Amygdala (tissue), 56 donors: Measurements from ENCODE around the gene CDHR3.

Experiments
- DNase-seq, 56 donors: peaks; one replicate each; lab custom pipeline; 2025; lab: John Stamatoyannopoulos, UW

The CDHR3 gene

DNA sequence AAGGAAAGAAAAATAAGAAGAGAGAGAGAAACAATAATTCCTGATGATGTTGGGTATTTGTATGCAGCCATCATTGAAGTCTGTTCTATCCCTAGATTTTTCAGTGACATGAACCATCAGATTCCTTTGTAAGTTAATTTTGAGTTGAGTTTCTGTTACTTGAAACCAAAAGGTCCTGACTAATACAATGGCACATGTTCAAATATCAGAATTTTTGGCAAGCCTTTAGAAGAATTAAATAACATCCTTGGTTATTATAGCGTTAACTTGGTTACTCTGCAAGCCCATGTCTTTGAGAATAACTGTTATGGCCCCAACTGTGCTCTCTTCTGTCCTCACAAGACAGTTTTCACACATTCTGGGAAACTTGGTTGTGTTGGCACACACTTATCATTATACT, 82.5 kb downstream of the CDHR3 start:
- no peak for DNase-seq

DNA sequence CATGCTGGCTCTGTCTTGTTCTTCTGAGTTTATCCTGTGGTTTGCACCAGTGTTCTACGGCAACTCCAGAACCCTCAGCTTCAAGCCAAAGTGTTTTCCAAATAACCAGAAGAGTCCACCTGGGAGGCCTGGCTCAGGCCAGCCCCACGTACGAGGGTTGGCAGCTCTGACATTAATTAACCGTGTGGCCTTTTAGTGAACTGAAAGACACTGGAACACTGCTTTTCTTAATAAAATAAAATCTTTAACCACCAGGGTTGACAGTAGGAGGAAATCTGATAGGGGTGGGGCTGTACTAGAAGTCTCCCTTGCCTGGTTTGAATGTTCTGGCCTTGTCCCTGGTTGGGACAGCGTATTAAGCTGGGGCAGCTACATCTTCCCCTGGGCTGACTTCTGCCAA, 84.1 kb downstream of the CDHR3 start:
- DNase-seq: no peak

DNA sequence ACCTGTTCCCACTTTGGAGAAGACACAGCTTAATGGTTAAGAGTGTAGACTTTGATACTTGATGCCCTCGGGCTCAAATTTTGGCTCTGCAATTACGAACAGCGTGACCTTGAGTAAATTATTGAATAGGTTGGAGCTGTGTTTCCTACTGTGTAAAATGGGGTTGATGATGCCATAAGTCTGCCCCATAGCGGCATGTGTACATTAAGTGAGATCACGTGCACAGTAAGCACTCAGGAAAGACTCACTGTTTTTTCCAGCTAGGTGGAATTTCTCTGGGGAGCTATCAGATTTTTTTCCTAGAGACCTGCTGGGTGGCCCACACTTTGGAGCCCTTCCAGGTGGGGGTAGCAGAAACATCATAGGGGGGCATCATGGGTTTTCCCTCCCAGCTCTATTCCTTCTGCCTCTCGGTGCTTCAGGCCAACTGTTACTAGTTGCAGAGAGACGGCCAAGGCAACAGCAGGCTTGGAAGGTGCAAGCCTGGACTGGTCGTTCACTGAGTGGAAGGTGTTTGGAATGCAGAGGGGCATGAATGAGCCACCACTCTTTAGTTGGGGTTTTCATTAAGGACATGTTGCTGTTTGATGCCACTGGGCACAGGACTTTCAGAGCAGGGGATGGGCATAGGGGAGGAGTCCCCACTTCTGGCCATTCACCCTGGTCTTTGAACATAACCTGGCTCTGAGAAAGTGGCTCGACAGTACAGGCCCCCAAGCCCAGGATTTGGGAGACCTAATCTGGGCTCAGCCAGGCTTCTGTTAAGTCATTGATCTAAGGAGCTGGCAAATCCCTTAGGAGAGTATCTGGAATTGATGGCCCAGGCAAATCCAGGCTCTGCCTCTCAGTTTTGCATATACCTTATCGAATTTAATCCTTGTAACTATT, 85.0 kb downstream of the CDHR3 start:
- no peak for DNase-seq

DNA sequence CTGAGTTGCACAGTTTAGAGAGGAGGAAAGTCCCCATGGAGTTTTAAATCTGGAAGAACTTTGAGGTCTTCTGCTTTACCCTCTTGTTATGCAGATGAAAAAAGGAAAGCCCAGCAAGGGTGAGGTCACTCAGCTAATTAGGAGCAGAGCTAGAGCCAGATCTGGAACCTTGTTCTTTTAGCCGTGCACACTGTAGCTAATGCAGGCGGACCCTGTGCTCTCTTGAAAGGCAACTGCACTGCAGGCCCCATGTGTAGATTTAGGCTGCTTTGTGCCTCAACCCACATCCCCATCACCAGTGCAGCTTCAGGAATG, 85.6 kb downstream of the CDHR3 start:
- DNase-seq: no peak

DNA sequence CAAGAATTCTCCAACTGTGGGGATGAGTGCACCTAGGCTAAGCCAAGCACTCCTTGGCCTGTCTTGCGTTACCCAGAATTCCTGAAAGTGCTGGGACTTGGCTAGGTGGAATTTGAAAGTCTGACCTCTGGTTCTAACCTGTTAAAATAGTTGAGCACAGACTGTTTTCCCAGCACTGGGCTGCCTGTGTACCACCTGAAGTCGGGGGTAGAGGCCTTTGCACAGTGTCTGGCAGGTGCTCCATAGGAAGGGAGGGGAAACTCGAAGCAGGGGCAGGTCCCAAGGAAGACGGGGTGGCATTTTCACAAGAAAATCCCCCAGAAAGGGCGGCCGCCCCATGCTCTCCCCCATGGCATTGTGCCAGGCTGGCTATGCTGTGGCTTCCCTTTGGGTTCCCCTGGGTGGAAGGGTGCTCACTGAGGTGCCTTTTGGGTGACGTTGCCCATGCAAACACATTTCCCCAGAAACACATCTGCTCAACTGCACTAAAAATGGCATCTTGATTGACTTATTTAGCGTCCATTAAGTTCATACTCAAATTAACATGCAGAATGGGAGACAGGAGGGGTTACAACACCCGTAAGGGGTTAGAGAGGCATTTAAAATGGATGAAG, 86.2 kb downstream of the CDHR3 start:
- DNase-seq: no peak

DNA sequence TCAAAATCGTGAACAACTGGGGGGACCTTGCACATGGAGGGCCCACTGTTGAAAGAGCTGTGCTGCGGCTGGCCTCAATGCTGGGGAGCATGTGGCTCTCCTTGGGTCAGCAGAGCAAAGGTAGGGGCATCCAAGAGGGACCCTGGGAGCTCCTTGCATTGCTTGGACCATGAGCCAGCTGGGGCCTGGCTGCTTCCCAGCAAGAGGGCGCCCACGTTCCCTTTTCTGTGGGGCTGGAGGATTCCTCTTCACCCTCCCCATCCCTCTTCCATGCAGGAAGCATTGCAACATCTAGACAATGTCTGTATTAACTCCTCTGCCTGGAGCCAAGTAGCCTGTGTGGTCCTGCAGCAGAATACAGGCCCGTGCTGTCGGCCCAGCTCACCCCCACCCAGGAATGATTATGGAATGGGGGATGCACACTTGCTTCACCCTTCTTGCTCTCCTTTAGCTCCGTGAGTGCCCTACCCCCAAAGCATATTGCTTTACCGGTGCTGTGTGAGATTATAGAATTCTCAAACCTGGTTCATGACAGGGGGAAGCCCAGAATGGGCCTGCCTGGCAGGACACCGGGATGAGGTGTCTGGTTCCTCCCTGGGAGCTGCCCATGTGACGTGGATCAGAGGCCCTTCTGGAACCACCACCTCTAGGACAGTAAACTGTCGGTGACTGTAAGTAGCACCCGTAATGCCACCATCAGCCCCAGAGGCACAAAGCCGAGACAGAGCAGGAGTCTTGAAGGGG, 87.1 kb downstream of the CDHR3 start:
- DNase-seq: peak in 2 of 56 donors; percentile 24 to 28

DNA sequence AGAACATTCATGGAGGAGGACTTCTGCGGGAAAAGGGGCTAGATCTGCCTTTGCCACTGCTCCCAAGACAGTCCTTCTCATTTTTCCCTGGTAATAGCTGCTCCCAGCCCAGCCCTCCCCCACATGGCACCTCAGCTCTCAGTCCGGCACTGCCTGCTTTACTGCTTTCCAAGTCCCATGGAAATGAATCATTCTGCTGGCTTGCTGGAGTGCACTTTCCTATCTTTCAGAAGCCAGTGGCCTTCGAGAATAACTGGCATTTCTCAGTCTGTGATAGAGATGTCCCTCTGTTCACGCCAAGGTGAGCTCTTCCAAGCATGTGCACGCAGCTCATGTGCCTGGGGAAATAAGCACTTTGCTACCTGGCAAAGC, 87.7 kb downstream of the CDHR3 start:
- no peak for DNase-seq

DNA sequence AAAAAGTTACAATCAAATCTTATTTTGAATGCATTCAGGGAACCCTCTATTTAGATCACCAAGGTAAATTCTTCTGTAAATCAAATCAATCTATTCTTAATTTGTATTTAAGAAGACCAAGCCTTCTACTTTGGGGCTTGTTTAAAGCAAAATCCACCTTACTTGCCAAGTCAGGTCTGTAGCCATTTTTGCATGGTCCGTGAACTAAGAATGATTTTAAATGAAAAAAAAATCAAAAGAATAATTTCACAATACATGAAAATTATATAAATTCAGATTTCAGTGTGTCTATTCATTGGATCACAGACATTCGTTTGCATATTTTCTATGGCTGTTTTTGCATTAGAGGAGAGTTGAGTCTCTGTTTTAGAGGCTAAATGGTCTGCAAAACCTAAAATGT, 89.6 kb downstream of the CDHR3 start:
- DNase-seq: no peak

DNA sequence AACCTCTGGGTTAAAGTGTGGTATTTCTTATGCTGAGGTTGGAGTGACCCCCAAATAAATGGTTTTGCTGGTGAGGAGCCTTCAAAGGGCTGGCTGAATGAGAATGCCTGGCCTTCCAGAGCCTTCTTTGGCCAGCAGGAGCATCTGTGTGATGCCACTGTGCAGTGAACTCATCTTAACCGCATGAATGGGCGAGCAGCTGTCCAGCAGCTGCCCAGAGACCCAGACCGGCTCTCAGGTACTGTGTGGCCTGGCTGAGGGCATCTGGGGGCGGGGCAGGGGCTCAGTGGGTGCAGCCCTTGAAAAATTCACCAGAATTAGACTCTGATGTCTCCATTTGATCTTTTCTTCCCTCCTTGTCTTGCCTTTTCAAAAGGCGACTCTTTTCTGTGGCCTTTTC, 90.0 kb downstream of the CDHR3 start:
- no peak for DNase-seq

DNA sequence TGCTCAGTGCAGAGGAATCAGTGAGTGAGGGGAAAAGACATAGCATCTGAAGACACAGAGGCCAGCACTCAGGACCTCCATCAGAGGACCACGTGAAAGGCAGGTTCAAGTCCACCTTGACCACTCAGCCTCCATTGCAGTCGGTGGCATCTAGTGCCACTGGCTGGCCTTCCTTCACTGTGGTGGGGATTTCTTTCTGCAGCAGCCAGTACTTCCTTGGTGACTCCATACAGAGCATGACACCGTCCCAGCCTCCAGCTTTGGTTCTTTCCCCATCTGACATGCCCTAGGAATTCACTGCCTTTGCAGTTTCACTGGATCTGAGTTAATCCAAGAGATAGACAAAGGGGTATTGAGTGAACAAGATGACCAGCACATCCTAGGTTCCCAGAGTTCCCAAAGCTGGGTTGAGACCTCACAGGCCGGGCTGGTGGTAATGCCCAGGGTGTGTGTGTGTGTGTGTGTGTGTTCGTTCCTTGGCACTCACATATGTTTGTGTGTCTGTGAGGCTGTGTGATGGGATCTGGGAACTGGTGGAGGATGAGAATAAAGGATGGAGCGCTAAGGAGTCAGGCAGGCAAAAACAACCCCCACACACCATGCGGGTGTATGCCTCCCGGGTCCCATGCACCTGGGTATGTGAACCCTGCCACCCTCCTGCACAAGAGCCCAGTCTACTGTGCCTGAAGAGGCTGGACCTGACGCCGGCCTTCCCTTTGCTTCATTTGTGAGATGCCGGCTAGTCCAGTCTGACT, 91.3 kb downstream of the CDHR3 start:
- DNase-seq: no peak

DNA sequence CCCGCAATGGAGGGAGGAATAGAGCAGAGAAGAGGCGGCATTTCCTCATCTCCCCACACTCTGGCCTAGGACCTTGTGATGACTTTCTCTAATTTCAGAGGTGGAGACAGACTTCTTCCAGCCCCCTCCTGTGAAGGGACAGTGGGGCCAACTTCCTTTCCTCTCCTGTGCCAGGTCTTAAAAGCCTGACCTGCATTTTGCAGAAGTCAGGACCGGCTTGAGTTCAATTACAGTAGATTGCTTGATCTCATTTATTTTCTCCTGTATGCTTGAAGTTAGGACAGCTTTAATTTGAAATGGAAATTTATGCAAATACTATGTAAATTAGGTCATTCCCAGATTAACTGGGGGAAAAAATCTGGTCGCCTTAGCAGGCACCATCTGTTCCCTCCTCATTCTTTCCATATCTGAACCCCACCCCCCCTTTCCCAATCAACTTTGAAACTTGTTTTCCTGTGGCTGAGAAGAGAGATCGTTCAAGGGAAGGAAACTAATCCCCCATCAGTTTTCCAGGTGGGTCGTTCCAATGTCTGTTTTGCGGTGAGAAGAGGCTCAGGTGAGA, 92.0 kb downstream of the CDHR3 start:
- no peak for DNase-seq

DNA sequence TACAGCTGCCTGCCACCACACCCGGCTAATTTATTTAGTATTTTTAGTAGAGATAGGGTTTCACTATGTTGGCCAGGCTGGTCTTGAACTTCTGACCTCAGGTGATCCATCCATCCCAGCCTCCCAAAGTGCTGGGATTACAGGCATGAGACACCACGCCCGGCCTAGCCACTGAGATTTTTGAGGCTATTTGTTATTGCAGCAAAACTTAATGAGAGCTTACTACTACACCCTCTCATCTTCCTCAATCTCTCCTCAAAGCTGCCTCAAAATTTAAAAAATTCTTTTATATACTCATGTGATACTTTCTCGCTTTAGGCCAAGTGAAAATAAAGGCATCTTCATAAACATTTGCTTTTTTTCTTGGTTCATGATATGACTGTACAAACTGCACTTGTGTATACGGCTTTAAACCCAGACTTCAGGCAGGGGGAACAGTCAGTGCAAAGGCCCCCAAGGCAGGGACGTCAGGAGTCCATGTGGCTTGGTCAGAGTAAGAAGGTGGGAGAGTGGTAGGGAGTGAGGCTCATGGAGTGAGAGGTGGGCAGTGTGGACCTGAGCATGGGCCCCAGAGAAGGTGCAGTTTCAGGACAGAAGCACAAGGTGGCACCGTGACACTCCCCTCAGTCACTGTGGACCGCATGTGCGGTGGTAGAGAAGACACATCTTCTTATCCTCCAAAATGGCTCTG, 93.6 kb downstream of the CDHR3 start:
- peak in 51 of 56 donors; percentile 8 to 82 (median 42) for DNase-seq

DNA sequence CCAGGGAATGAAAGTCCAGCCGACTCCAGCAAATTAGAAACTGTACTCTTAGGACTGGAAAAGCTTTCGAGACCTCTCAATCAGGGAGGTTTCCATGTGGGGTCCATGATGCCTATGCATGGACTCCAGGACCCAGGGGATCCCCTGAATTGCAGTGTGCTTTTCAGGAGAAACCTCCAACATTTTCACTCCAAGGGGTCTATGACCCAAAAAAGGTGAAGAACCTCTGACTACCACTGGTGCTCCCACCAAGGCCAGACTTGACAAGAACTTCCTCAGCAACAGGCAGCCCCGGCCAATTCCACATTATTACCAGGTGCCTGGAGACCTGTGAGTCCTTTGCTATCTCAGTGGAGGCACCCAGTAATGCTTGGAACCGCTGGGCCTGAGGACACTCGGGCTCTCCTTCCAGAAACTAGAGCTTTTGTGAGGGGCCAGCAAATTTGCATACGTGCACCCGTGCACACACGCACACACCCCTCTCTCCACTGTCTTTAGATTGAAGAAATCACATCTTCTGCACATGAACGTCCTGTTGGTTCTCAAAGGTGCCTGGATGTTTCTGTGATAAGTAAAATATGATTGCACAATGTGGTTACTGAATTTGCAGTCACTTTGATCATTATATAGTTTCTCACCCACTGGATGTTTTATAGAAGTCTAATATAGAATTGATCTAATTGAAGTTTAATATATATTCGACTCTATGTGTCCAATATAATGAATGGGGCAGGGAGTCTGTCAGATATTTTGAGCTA, 94.3 kb downstream of the CDHR3 start:
- DNase-seq: peak in 1 of 56 donors; percentile 39

DNA sequence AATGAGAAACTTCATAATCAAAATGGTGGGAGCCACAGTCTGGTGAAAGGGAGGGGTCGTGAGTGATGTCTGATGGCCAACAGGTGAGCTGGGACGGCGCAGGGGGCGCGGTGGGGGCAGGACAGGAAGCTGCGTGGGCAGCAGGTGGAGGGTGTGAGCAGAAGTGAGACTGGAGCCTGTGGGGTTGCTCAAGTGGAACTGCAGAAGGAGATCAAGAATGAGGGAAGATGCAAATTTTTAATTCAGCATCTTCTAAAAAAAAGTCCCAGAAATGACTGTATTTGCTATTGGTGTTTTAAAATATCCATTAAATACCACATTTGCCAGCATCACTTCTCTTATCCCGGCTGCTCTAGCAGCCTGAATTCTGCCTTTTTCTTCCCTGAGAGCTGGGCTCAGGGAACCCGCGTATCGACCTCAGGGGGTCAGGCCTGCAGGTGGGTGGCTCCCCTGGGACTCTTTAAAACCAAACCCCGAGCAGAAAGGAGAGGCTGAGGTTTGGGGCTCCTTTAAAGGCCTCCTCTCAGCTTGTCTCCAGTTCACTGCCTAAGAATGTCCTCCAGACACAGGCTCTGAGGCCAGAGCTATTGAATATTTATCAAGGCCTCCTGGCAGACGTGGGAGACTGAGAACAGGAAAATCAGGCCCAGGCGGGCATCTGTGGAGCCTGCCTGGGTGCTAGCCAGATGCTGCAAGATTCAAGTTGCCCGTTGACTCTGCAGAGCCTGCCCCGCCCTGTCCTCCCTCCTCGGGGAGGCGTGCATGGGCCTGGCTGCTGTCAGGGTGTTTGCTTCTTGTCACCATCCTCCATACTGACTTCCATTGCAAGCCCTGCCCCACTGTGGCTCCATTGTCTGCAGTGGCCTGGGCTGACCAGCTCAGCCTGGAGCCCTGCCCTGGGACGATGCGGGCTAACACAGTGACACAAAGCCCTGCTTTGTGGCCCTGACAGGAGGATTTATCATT, 95.2 kb downstream of the CDHR3 start:
- DNase-seq: peak; percentile 24 to 95 (median 83)

DNA sequence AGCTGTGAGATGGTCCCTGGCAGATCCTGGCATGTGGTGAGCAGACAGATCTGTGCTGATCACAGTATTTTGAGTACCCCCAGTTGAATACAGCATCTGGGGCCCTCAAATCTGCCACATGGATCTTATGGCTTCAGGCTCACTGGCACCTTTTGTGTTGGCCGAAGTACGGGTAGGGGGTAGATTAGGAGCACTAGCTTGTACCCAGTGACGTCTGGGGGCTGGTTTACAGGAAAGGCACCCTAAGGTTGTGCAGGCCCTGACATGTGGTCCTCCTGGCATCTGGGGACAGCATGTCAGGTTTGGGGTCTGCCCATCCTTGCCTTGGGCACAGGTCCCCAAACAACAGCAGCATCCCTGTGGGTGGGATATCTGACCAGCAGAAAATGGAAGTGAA, 95.9 kb downstream of the CDHR3 start:
- peak in 2 of 56 donors; percentile 58 to 89 for DNase-seq

DNA sequence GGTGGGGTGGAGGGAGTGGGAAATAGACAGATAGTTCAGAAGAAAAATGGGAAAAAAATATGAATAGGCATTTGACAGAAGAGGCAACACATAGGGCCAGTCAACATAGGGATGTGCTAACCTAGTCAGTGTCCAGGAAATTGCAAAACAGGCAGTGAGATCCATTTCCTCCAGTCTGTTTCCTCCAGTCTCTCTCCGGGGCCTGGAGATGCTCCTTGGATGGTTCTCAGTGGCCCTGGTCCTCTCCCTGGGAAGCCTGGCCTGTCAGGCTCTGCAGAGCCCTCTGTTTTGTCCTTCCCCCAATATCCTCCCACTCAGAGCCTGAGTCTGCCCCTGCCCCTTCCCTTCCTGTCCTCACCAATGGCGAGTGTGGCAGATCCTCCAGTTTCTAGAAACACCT, 96.5 kb downstream of the CDHR3 start:
- no peak for DNase-seq

DNA sequence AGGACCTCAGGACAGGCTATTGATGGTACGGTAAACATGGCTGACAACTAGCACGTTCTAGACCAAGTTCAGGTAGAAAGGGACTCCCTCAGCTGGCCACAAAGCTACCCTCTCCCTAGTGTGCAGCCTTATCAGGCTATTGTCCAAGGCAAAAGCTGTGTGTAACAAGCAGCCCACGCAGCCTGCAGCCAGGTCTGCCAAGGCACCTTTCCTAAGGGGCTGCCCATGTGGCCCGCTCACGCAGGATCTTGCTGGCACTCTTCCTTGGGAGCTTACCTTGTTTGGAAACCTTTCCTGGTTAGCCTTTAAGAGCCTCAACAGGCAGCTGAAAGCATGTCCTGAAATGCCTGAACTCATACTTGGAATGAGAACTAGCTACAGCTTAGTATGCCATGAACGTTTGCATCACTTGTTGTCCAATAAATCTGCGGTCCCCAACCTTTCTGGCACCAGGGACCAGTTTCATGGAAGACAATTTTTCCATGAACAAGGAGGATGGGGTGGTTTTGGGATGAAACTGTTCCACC, 97.4 kb downstream of the CDHR3 start:
- no peak for DNase-seq
